Common myeloid progenitor, CD34-positive (primary cell): ENCODE measurements around the gene SYNGAP1.

Experiments
- CTCF ChIA-PET: fragments of 350-600 bp; sonication (Branson Sonifier 250); formaldehyde crosslinking; loops from one replicate; lab custom pipeline; 2021; ENCODE audit warnings: antibody characterized with exemption; lab: Charles Lee
- POLR2A ChIA-PET: fragments of 350-600 bp; sonication (Branson Sonifier 250); formaldehyde crosslinking; loops from one replicate; lab custom pipeline; 2021; ENCODE audit warnings: antibody characterized with exemption; lab: Charles Lee
- DNase-seq, 3 donors: peaks; one replicate each; pipeline versions ENCODE4 v3.0.0 to v3.0.0-alpha.2; 2013
- H3K27ac ChIP-seq, 2 experiments: 1 replicate in 1 of 2; 2 replicates in 1 of 2; pipeline ENCODE4 v1.7.0; 2013; ENCODE audit warnings: inconsistent platforms in 2 of 2, low read length in 2 of 2, mild to moderate bottlenecking in 2 of 2, low read depth in 1 of 2, moderate library complexity in 1 of 2; ENCODE audit not compliant: severe bottlenecking in 2 of 2, insufficient read depth in 1 of 2, poor library complexity in 1 of 2
- H3K27me3 ChIP-seq, 5 experiments: replicated peaks in 2 of 5; 1 replicate in 3 of 5; 2 replicates in 2 of 5; pipeline versions ENCODE4 v1.6.1 to v1.7.0; 2013; ENCODE audit warnings: low read length in 4 of 5, mild to moderate bottlenecking in 2 of 5, moderate library complexity in 2 of 5, inconsistent platforms in 1 of 5; ENCODE audit not compliant: insufficient read depth in 5 of 5, control insufficient read depth in 4 of 5
- H3K36me3 ChIP-seq, 4 experiments: 1 replicate in 2 of 4; 2 replicates in 2 of 4; pipeline versions ENCODE4 v1.6.1 to v1.7.0; 2013; ENCODE audit warnings: low read length in 3 of 4, control low read depth in 1 of 4, mild to moderate bottlenecking in 1 of 4; ENCODE audit not compliant: control insufficient read depth in 4 of 4, insufficient read depth in 4 of 4
- H3K4me1 ChIP-seq, 4 experiments: 1 replicate in 3 of 4; 2 replicates in 1 of 4; pipeline versions ENCODE4 v1.6.1 to v1.7.1; 2013; ENCODE audit warnings: low read length in 3 of 4, mild to moderate bottlenecking in 3 of 4, control low read depth in 1 of 4, inconsistent platforms in 1 of 4, moderate library complexity in 1 of 4; ENCODE audit not compliant: control insufficient read depth in 4 of 4, insufficient read depth in 4 of 4; ENCODE audit errors: control extremely low read depth in 1 of 4
- H3K4me3 ChIP-seq, 7 experiments: 1 replicate in 4 of 7; 2 replicates in 3 of 7; pipeline versions ENCODE4 v1.5.1 to v1.7.0; 2013; ENCODE audit warnings: mild to moderate bottlenecking in 7 of 7, low read length in 6 of 7, moderate library complexity in 6 of 7, inconsistent platforms in 2 of 7, low read depth in 2 of 7, control low read depth in 1 of 7; ENCODE audit not compliant: insufficient read depth in 4 of 7, control insufficient read depth in 1 of 7; ENCODE audit errors: extremely low read depth in 1 of 7
- H3K9me3 ChIP-seq, 5 experiments: 1 replicate in 4 of 5; 2 replicates in 1 of 5; pipeline versions ENCODE4 v1.6.1 to v1.7.1; 2013; ENCODE audit warnings: low read length in 4 of 5, mild to moderate bottlenecking in 2 of 5, inconsistent platforms in 1 of 5, low read depth in 1 of 5, moderate library complexity in 1 of 5; ENCODE audit not compliant: control insufficient read depth in 4 of 5, insufficient read depth in 2 of 5; ENCODE audit errors: control extremely low read depth in 1 of 5
- WGBS: methylation state at CpG from one replicate; pipeline ENCODE4 v1.1.5; 2013; ENCODE audit not compliant: insufficient coverage; 5-methylcytosine and 5-hydroxymethylcytosine counted together

SYNGAP1 gene

DNA sequence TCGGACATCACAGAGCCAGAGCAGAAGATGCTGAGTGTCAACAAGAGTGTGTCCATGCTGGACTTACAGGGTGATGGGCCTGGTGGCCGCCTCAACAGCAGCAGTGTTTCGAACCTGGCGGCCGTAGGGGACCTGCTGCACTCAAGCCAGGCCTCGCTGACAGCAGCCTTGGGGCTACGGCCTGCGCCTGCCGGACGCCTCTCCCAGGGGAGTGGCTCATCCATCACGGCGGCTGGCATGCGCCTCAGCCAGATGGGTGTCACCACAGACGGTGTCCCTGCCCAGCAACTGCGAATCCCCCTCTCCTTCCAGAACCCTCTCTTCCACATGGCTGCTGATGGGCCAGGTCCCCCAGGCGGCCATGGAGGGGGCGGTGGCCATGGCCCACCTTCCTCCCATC lies 23.2 kb downstream of the SYNGAP1 start:
- DNase-seq = no peak
- Histone ChIP-seq H3K36me3 (peaks cover 11 to 88% (median 61%) of the 10 kb centered on the region in 4 experiments), H3K27ac (no peak overlapping the region), H3K4me1 (no peaks in the 10 kb centered on the region), H3K9me3 (no peaks in the 10 kb centered on the region), H3K4me3 (no peak overlapping the region), H3K27me3 (no peaks in the 10 kb centered on the region)
- ChIA-PET POLR2A (no interaction called here), CTCF (no interaction called here)
- 98% methylated on average over 11 of the region's 17 CpGs for WGBS

GRCh38 chr6:33443619-33444504 lies 24.0 kb downstream of the SYNGAP1 start:
- no peak overlapping the region for H3K4me3 ChIP-seq
- ChIA-PET POLR2A (interaction anchor here (0.5 kb wide), 1 partner anchor 100 kb away, joined by 4 read pairs; no protein-coding TSS in a partner anchor), CTCF (interaction anchor here (1.4 to 2.5 kb wide), 2 partner anchors 14 to 26 kb away, joined by 3 to 9 read pairs; partner anchors contain the start of gene CUTA)
- no peaks in the 10 kb centered on the region for H3K9me3 ChIP-seq
- H3K4me1 ChIP-seq = no peaks in the 10 kb centered on the region
- no peak overlapping the region for H3K27ac ChIP-seq
- H3K36me3 ChIP-seq = peaks cover 11 to 88% (median 58%) of the 10 kb centered on the region in 4 experiments
- WGBS = 91% methylated on average over 7 of the region's 18 CpGs
- DNase-seq = no peak
- no peaks in the 10 kb centered on the region for H3K27me3 ChIP-seq

DNA sequence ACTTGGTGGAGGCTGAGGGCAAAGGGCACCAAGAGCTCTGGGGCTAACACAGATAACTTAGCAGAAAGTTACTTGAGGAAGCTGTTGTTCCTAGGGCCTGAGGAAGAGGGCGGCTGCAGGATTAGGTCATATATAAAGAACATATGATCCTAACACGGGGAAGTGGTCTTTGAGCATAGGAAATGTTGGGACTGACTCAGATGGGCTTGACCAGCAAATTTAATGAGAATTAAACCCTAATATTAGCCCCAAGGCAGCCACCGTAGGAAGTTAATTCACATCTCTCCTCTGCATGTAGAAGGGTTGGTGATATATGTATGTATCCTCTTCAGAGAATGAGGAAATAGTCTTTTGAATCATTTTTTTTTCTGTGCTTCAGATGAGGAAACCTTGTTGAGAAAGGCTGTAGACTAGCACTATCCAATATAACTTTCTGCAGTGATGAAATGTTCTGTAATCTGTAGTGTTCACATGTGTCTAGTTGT lies 25.3 kb downstream of the SYNGAP1 start:
- CTCF ChIA-PET = interaction anchor here (1.4 to 2.5 kb wide), 2 partner anchors 15 to 27 kb away, joined by 3 to 9 read pairs; partner anchors contain the start of gene CUTA
- Histone ChIP-seq H3K36me3 (peaks cover 11 to 87% (median 58%) of the 10 kb centered on the region in 4 experiments), H3K27ac (no peak overlapping the region), H3K4me1 (peaks cover 0 to 2% (median 0%) of the 10 kb centered on the region in 4 experiments), H3K27me3 (no peaks in the 10 kb centered on the region), H3K9me3 (no peaks in the 10 kb centered on the region), H3K4me3 (no peak overlapping the region)
- 100% methylated on average over 3 of the region's 3 CpGs for WGBS
- POLR2A ChIA-PET = no interaction called here
- DNase-seq = no peak

- H3K4me3 ChIP-seq = no peak overlapping the region
- CTCF ChIA-PET = interaction anchor here (2.3 to 2.5 kb wide), 2 partner anchors 10 to 16 kb away, joined by 8 to 9 read pairs; no protein-coding TSS in a partner anchor
- H3K9me3 ChIP-seq = no peaks in the 10 kb centered on the region
- POLR2A ChIA-PET = interaction anchor here (0.6 kb wide), 1 partner anchor 12 kb away, joined by 3 read pairs; no protein-coding TSS in a partner anchor
- H3K27me3 ChIP-seq = no peaks in the 10 kb centered on the region
- no peak for DNase-seq
- no peak overlapping the region for H3K27ac ChIP-seq
- peaks cover 10 to 80% (median 49%) of the 10 kb centered on the region in 4 experiments for H3K36me3 ChIP-seq
- WGBS = 96% methylated on average over 10 of the region's 10 CpGs
- H3K4me1 ChIP-seq = peaks cover 0 to 2% (median 0%) of the 10 kb centered on the region in 4 experiments
Observed at GRCh38 chr6:33446356-33446755, 26.5 kb downstream of the SYNGAP1 start.

DNA sequence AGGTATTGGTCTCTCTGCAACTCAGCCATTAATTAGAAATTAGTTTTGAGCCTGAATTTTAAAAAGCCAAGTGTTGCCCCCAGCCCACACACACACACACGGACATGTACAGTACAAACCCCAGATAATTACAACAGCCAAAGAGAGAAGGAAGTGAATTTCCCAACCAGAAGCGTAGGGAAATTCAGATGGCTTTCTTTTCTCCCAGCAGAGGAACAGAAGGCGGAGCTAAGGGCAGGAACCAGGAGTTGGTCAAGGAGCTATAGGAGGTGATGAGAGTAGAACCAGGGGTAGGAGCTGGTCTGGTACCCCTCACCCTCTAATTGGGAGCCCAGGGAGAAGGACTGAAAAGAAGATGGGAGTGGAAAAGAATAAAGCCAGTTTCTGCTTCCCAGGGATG lies 30.6 kb downstream of the SYNGAP1 start:
- peaks cover 5 to 47% (median 21%) of the 10 kb centered on the region in 4 experiments for H3K36me3 ChIP-seq
- WGBS = 83% methylated on average over 1 of the region's 3 CpGs
- no peaks in the 10 kb centered on the region for H3K9me3 ChIP-seq
- no peak overlapping the region for H3K27ac ChIP-seq
- ChIA-PET POLR2A (no interaction called here), CTCF (interaction anchor here (0.6 to 1.5 kb wide), 5 partner anchors 19 to 472 kb away, joined by 3 to 5 read pairs (median 3); no protein-coding TSS in a partner anchor)
- peaks cover 5 to 24% (median 18%) of the 10 kb centered on the region in 4 experiments for H3K4me1 ChIP-seq
- DNase-seq = no peak
- H3K4me3 ChIP-seq = no peak overlapping the region
- no peaks in the 10 kb centered on the region for H3K27me3 ChIP-seq

DNA sequence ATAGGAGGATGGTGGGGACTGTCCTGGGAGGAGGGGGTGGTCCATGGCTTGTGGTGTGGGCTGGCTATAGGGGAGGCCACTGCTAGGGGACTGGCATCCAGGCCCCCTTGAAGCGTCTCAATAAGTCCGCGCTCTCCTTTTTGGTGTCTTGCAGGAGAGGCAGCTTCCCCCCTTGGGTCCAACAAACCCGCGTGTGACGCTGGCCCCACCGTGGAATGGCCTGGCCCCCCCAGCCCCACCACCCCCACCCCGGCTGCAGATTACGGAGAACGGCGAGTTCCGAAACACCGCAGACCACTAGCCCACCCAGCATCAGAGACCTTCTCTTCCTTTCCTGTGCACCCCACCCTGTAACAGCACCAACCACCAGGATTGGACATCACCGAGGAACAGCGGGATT lies 31.7 kb downstream of the SYNGAP1 start:
- no peak overlapping the region for H3K27ac ChIP-seq
- no peaks in the 10 kb centered on the region for H3K27me3 ChIP-seq
- H3K4me3 ChIP-seq = no peak overlapping the region
- ChIA-PET POLR2A (no interaction called here), CTCF (interaction anchor here (1.0 kb wide), 1 partner anchor 22 kb away, joined by 3 read pairs; no protein-coding TSS in a partner anchor)
- no peak for DNase-seq
- H3K4me1 ChIP-seq = peaks cover 5 to 24% (median 20%) of the 10 kb centered on the region in 4 experiments
- H3K9me3 ChIP-seq = no peaks in the 10 kb centered on the region
- 92% methylated on average over 5 of the region's 15 CpGs for WGBS
- peaks cover 5 to 48% (median 23%) of the 10 kb centered on the region in 4 experiments for H3K36me3 ChIP-seq
